Fibroblast of lung (primary cell): Measurements from ENCODE around the gene DCUN1D2. TPM values are rescaled to one million over a fixed set of nuclear protein-coding genes. Genes with fewer than 3 reads are reported as not detected.

Experiments
- DNase-seq, 2 donors: peaks; one replicate each; pipeline versions ENCODE4 v3.0.0 to v3.0.0-alpha.2; 2010; ENCODE audit warnings: low read depth in 2 of 2
- H2AFZ ChIP-seq: 2 replicates; pipeline ENCODE4 v1.5.1; 2012; ENCODE audit warnings: low read length, control low read depth, inconsistent platforms
- H3K27ac ChIP-seq: 2 replicates; pipeline ENCODE4 v1.5.1; 2011; ENCODE audit warnings: low read length, control low read depth; ENCODE audit not compliant: insufficient read depth
- H3K27me3 ChIP-seq: 2 replicates; pipeline ENCODE4 v1.5.1; 2011; ENCODE audit warnings: mild to moderate bottlenecking, low read length; ENCODE audit not compliant: control insufficient read depth, insufficient read depth
- H3K36me3 ChIP-seq: 2 replicates; pipeline ENCODE4 v1.5.1; 2011; ENCODE audit warnings: low read length; ENCODE audit not compliant: control insufficient read depth, insufficient read depth
- H3K4me1 ChIP-seq: 2 replicates; pipeline ENCODE4 v1.5.1; 2011; ENCODE audit warnings: low read length; ENCODE audit not compliant: control insufficient read depth, insufficient read depth; ENCODE audit errors: extremely low read depth
- H3K4me2 ChIP-seq: 2 replicates; pipeline ENCODE4 v1.5.1; 2011; ENCODE audit warnings: low read length, control low read depth; ENCODE audit not compliant: insufficient read depth; ENCODE audit errors: extremely low read depth
- H3K4me3 ChIP-seq, 4 experiments: fragments of 200-600 bp in 1 of 4; sonication (generic) in 1 of 4; replicated peaks in 1 of 4; 2 replicates each; pipeline ENCODE4 v1.5.1; 2011 to 2016; ENCODE audit warnings: low read length in 4 of 4, low read depth in 3 of 4, mild to moderate bottlenecking in 3 of 4, control low read depth in 2 of 4, inconsistent platforms in 1 of 4, mixed read lengths in 1 of 4; ENCODE audit not compliant: insufficient read depth in 1 of 4; ENCODE audit errors: control extremely low read depth in 1 of 4
- H3K79me2 ChIP-seq: 2 replicates; pipeline ENCODE4 v1.5.1; 2012; ENCODE audit warnings: mild to moderate bottlenecking, low read length, inconsistent platforms; ENCODE audit not compliant: control insufficient read depth, insufficient read depth
- H3K9ac ChIP-seq: 2 replicates; pipeline ENCODE4 v1.5.1; 2011; ENCODE audit warnings: mild to moderate bottlenecking, low read length, control low read depth; ENCODE audit not compliant: insufficient read depth
- H3K9me3 ChIP-seq: 2 replicates; pipeline ENCODE4 v1.5.1; 2012; ENCODE audit warnings: low read depth, low read length; ENCODE audit not compliant: control insufficient read depth, insufficient read depth
- H4K20me1 ChIP-seq: 2 replicates; pipeline ENCODE4 v1.5.1; 2011; ENCODE audit warnings: low read length; ENCODE audit not compliant: control insufficient read depth, insufficient read depth; ENCODE audit errors: extremely low read depth
- EZH2 ChIP-seq: IDR thresholded peaks from 2 replicates; pipeline ENCODE4 v1.5.1; 2012; ENCODE audit warnings: low read length, control low read depth, mild to moderate bottlenecking; ENCODE audit errors: missing control alignments
- polyA plus RNA-seq, 2 donors: library from polyadenylated mRNA; depleted of rRNA in 1 of 2; stranded (reverse) in 1 of 2; unstranded in 1 of 2; fragments of >200 nt; gene quantifications; 2 replicates each; pipeline ENCODE4 v1.2.1, GENCODE V29; 2011 to 2012; ENCODE audit warnings: missing spikeins in 1 of 2
- total RNA-seq: library from RNA; depleted of rRNA; stranded (reverse); fragments of >200 nt; gene quantifications from 2 replicates; pipeline ENCODE4 v1.2.1, GENCODE V29; 2014
- TF ChIP-seq, protein P1 (sequence below), 2 donors: IDR thresholded peaks in 1 of 2; conservative IDR thresholded peaks in 1 of 2; 1 replicate in 1 of 2; 2 replicates in 1 of 2; pipeline ENCODE4 v1.5.1; 2011 to 2012; ENCODE audit warnings: low read length in 2 of 2, control low read depth in 1 of 2, inconsistent platforms in 1 of 2, low read depth in 1 of 2, mild to moderate bottlenecking in 1 of 2

DCUN1D2 gene
- total and polyA plus RNA-seq, 2 donors (not counting 1 experiment from before 2014, with no cell fraction given) = 10.7 to 11.6 TPM

DNA sequence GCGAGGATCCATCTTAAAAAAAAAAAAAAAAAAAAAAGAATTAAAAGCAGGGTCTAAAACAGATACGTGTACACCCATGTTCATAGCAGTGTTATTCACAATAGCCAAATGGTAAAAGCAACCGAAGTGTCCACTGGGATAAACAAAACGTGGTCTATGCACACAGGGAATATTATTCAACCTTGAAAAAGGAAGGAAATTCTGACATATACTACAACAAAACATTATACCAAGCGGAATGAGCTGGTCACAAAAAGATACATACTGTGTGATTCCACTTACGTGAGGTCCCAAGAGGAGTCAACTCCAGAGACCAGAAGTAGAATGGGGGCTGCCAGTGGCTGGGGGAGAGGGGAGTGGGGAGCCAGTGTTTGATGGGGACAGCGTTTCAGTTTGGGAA lies 22.5 kb downstream of the DCUN1D2 start:
- Histone ChIP-seq H3K27me3 (no peaks in the 10 kb centered on the region), H3K9me3 (no peaks in the 10 kb centered on the region), H3K27ac (no peak overlapping the region), H3K4me1 (no peaks in the 10 kb centered on the region), H3K4me3 (no peak overlapping the region), H3K4me2 (no peak overlapping the region), H3K36me3 (peaks cover 6% of the 10 kb centered on the region), H4K20me1 (no peaks in the 10 kb centered on the region), H3K9ac (no peak overlapping the region), H2AFZ (no peak overlapping the region), H3K79me2 (no peaks in the 10 kb centered on the region)
- TF ChIP-seq, protein P1, sequence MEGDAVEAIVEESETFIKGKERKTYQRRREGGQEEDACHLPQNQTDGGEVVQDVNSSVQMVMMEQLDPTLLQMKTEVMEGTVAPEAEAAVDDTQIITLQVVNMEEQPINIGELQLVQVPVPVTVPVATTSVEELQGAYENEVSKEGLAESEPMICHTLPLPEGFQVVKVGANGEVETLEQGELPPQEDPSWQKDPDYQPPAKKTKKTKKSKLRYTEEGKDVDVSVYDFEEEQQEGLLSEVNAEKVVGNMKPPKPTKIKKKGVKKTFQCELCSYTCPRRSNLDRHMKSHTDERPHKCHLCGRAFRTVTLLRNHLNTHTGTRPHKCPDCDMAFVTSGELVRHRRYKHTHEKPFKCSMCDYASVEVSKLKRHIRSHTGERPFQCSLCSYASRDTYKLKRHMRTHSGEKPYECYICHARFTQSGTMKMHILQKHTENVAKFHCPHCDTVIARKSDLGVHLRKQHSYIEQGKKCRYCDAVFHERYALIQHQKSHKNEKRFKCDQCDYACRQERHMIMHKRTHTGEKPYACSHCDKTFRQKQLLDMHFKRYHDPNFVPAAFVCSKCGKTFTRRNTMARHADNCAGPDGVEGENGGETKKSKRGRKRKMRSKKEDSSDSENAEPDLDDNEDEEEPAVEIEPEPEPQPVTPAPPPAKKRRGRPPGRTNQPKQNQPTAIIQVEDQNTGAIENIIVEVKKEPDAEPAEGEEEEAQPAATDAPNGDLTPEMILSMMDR (conservative IDR thresholded peaks at IDR 0.05 in 1 of 2, IDR thresholded peaks at IDR 0.05 in 1 of 2; ENCODE audit: low read depth in 1 of 2, low read length in 2 of 2) = no peak
- TF ChIP-seq EZH2 = no peak
- DNase-seq = no peak

DNA sequence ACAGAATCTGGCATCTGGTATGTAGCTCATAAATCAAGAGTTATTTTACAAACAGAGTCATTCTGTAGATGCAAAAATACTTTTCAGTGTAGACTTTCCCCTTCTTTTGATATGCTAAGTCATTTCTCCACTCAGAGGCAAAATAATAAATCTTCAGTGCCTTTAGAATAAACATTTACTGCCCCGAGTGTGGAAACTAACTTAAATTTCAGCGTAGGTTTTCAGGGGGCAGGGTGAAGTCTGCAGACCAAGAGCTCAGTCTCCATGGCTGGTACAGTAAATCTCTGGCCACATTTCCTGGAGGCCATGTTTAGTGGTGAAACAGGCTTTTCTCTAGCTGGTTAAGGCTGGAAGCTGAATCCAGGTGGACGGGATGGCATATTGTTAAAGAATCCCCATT lies 24.1 kb downstream of the DCUN1D2 start:
- Histone ChIP-seq H4K20me1 (no peaks in the 10 kb centered on the region), H3K27ac (no peak overlapping the region), H3K9me3 (no peaks in the 10 kb centered on the region), H3K27me3 (no peaks in the 10 kb centered on the region), H3K9ac (no peak overlapping the region), H3K36me3 (no peaks in the 10 kb centered on the region), H2AFZ (no peak overlapping the region), H3K4me1 (no peaks in the 10 kb centered on the region), H3K4me2 (no peak overlapping the region), H3K79me2 (no peaks in the 10 kb centered on the region), H3K4me3 (no peak overlapping the region)
- no peak for TF ChIP-seq EZH2
- TF ChIP-seq, protein P1 (conservative IDR thresholded peaks at IDR 0.05 in 1 of 2, IDR thresholded peaks at IDR 0.05 in 1 of 2; ENCODE audit: low read depth in 1 of 2, low read length in 2 of 2) = no peak
- DNase-seq = no peak

DNA sequence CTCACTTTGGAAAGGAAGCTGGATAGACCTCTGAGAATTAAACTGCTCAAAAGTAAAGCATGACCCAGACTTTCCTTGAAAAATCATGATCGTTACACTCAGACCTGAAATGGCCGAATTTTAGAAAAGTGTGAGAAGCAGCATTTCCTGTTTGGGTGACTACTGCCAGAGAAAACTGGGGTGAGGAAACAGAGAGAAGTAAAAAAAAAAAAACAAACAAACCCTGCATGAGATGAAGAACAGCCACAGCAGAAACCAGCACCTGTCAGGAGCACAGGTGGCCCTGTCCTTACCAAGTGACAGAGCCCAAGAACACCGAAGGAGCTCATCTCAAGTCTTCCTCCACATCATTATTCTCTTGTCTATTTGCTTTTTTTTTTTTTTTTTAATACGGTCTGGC lies 25.2 kb downstream of the DCUN1D2 start:
- Histone ChIP-seq H3K79me2 (no peaks in the 10 kb centered on the region), H3K9ac (no peak overlapping the region), H3K4me2 (no peak overlapping the region), H3K9me3 (no peaks in the 10 kb centered on the region), H4K20me1 (no peaks in the 10 kb centered on the region), H3K4me1 (no peaks in the 10 kb centered on the region), H3K27ac (no peak overlapping the region), H2AFZ (no peak overlapping the region), H3K4me3 (no peak overlapping the region), H3K27me3 (no peaks in the 10 kb centered on the region), H3K36me3 (peaks cover 3% of the 10 kb centered on the region)
- no peak for DNase-seq
- no peak for TF ChIP-seq EZH2
- TF ChIP-seq, protein P1 (conservative IDR thresholded peaks at IDR 0.05 in 1 of 2, IDR thresholded peaks at IDR 0.05 in 1 of 2; ENCODE audit: low read depth in 1 of 2, low read length in 2 of 2) = no peak
